Endothelial cell of umbilical vein (primary cell): Measurements from ENCODE around the gene HCFC1R1.

Source experiments
- CTCF ChIP-seq, 2 donors: IDR thresholded peaks; 1 replicate in 1 of 2; 2 replicates in 1 of 2; pipeline ENCODE4 v1.5.1; 2011; ENCODE audit warnings: low read length in 2 of 2, mild to moderate bottlenecking in 2 of 2, moderate library complexity in 2 of 2, control low read depth in 1 of 2, inconsistent platforms in 1 of 2, low read depth in 1 of 2; ENCODE audit not compliant: insufficient read depth in 1 of 2; ENCODE audit errors: extremely low read depth in 1 of 2
- FOS ChIP-seq: IDR thresholded peaks from 2 replicates; pipeline ENCODE4 v1.6.1; 2011; ENCODE audit warnings: mild to moderate bottlenecking, low read length, moderate library complexity, borderline replicate concordance; ENCODE audit not compliant: insufficient read depth
- JUN ChIP-seq: IDR thresholded peaks from 2 replicates; pipeline ENCODE4 v1.6.1; 2011; ENCODE audit warnings: borderline replicate concordance, low read depth; ENCODE audit not compliant: insufficient read length, insufficient read depth
- MYC ChIP-seq: IDR thresholded peaks from one replicate; pipeline ENCODE4 v1.6.1; 2011; ENCODE audit warnings: mild to moderate bottlenecking, low read depth, low read length
- POLR2A ChIP-seq: IDR thresholded peaks from 2 replicates; pipeline ENCODE4 v1.6.1; 2012; ENCODE audit warnings: low read depth, mild to moderate bottlenecking, control low read depth, low read length

GRCh38 chr16:3044708-3045107 is 21.0 kb upstream of the HCFC1R1 start:
- TF ChIP-seq CTCF (IDR thresholded peaks at IDR 0.05; ENCODE audit: extremely low read depth in 1 of 2, insufficient read depth in 1 of 2, low read depth in 1 of 2, low read length in 2 of 2) (no peak), MYC (no peak), FOS (no peak), POLR2A (no peak), JUN (no peak)
